GM13976 (cell line): Measurements from ENCODE around the gene FAM168A.

Experiments used
- DNase-seq: peaks from one replicate; pipeline ENCODE4 v3.0.0; 2012; ENCODE audit warnings: low spot score
- CTCF ChIP-seq: IDR thresholded peaks from 2 replicates; pipeline ENCODE4 v1.5.1; 2012; ENCODE audit warnings: borderline replicate concordance, mild to moderate bottlenecking; ENCODE audit not compliant: insufficient read depth; ENCODE audit errors: extremely low read depth, missing control alignments, control extremely low read depth
- in situ Hi-C: fragments of 300-500 bp; cut with MboI; formaldehyde crosslinking; loops from one replicate; pipeline ENCODE4 v1.12.0; 2022; ENCODE audit warnings: low sequenced_read_pairs, mixed read lengths, inconsistent platforms; ENCODE audit not compliant: unreplicated experiment

Gene FAM168A

GRCh38 chr11:73625696-73626318 is 27.9 kb upstream of the FAM168A start:
- in situ Hi-C loops = no loop called here
- TF ChIP-seq CTCF = peak; percentile 86
- DNase-seq = peak; percentile 86

- DNase-seq = no peak
- TF ChIP-seq CTCF = no peak
- in situ Hi-C loops = no loop called here
These were observed 25.8 kb upstream of the FAM168A start for GRCh38 chr11:73623686-73624085.

- no peak for DNase-seq
- no peak for TF ChIP-seq CTCF
- in situ Hi-C loops = no loop called here
These were observed 25.1 kb upstream of the FAM168A start for GRCh38 chr11:73622926-73623593.

- no peak for TF ChIP-seq CTCF
- in situ Hi-C loops = no loop called here
- DNase-seq = no peak
These were observed 16.7 kb upstream of the FAM168A start for GRCh38 chr11:73614591-73614990.

GRCh38 chr11:73612601-73613140 is 14.8 kb upstream of the FAM168A start:
- in situ Hi-C loops = no loop called here
- no peak for TF ChIP-seq CTCF
- DNase-seq = no peak

- in situ Hi-C loops = no loop called here
- TF ChIP-seq CTCF = no peak
- no peak for DNase-seq
These were observed 937 bp upstream of the FAM168A start for GRCh38 chr11:73598719-73599379.
